Neuronal stem cell (in vitro differentiated cells): ENCODE data around the gene FCN3. TPM values are rescaled to one million over a fixed set of nuclear protein-coding genes. Genes with fewer than 3 reads are reported as not detected.
A peak's percentile ranks its signal among the peaks of the same experiment; 100 is the strongest.

Experiments used
- DNase-seq: peaks from one replicate; pipeline ENCODE4 v3.0.0-alpha.2; 2013; ENCODE audit warnings: low spot score
- H2AFZ ChIP-seq: one replicate; pipeline ENCODE4 v1.6.1; 2013; ENCODE audit warnings: mild to moderate bottlenecking, low read length, inconsistent platforms
- H2AK5ac ChIP-seq: 2 replicates; pipeline ENCODE4 v1.6.1; 2013; ENCODE audit warnings: low read depth, mild to moderate bottlenecking, inconsistent platforms, low read length, moderate library complexity, mixed read lengths
- H2BK120ac ChIP-seq: 2 replicates; pipeline ENCODE4 v1.6.1; 2013; ENCODE audit warnings: low read depth, mild to moderate bottlenecking, inconsistent platforms, low read length, moderate library complexity, mixed read lengths
- H2BK12ac ChIP-seq: one replicate; pipeline ENCODE4 v1.6.1; 2013; ENCODE audit warnings: low read length, inconsistent platforms
- H2BK15ac ChIP-seq: 2 replicates; pipeline ENCODE4 v1.6.1; 2013; ENCODE audit warnings: mild to moderate bottlenecking, low read length, inconsistent platforms, mixed read lengths
- H2BK5ac ChIP-seq: one replicate; pipeline ENCODE4 v1.6.1; 2013; ENCODE audit warnings: inconsistent platforms, mild to moderate bottlenecking, low read length, moderate library complexity
- H3K14ac ChIP-seq: one replicate; pipeline ENCODE4 v1.6.1; 2013; ENCODE audit warnings: low read length, inconsistent platforms
- H3K18ac ChIP-seq: 2 replicates; pipeline ENCODE4 v1.6.1; 2013; ENCODE audit warnings: low read length, inconsistent platforms
- H3K23ac ChIP-seq: 2 replicates; pipeline ENCODE4 v1.6.1; 2013; ENCODE audit warnings: low read depth, mild to moderate bottlenecking, mixed read lengths, low read length, inconsistent platforms; ENCODE audit not compliant: poor library complexity
- H3K27ac ChIP-seq: replicated peaks from 3 replicates; pipeline ENCODE4 v1.5.1; 2013; ENCODE audit warnings: low read length, inconsistent platforms
- H3K27me3 ChIP-seq, 3 experiments: 2 replicates each; pipeline ENCODE4 v1.6.1; 2013; ENCODE audit warnings: low read length in 3 of 3, mild to moderate bottlenecking in 2 of 3, inconsistent platforms in 1 of 3, low read depth in 1 of 3, mixed read lengths in 1 of 3, moderate library complexity in 1 of 3; ENCODE audit not compliant: control insufficient read depth in 3 of 3, insufficient read depth in 3 of 3
- H3K36me3 ChIP-seq, 2 donors: replicated peaks in 1 of 2; 2 replicates each; pipeline ENCODE4 v1.6.1; 2013; ENCODE audit warnings: low read length in 2 of 2; ENCODE audit not compliant: control insufficient read depth in 2 of 2, insufficient read depth in 2 of 2
- H3K4ac ChIP-seq: 2 replicates; pipeline ENCODE4 v1.6.1; 2013; ENCODE audit warnings: inconsistent platforms, mild to moderate bottlenecking, low read length, moderate library complexity
- H3K4me1 ChIP-seq, 2 donors: 1 replicate in 1 of 2; 2 replicates in 1 of 2; pipeline ENCODE4 v1.6.1; 2013; ENCODE audit warnings: low read length in 2 of 2, low read depth in 1 of 2; ENCODE audit not compliant: control insufficient read depth in 2 of 2, insufficient read depth in 1 of 2
- H3K4me2 ChIP-seq: one replicate; pipeline ENCODE4 v1.6.1; 2013; ENCODE audit warnings: mild to moderate bottlenecking, low read length, inconsistent platforms; ENCODE audit not compliant: insufficient read depth, poor library complexity, severe bottlenecking
- H3K4me3 ChIP-seq, 2 donors: 2 replicates each; pipeline ENCODE4 v1.5.1; 2013; ENCODE audit warnings: low read length in 2 of 2, mild to moderate bottlenecking in 2 of 2, inconsistent platforms in 1 of 2, moderate library complexity in 1 of 2
- H3K79me1 ChIP-seq: one replicate; pipeline ENCODE4 v1.6.1; 2013; ENCODE audit warnings: low read depth, mild to moderate bottlenecking, inconsistent platforms, low read length, moderate library complexity
- H3K9ac ChIP-seq: one replicate; pipeline ENCODE4 v1.6.1; 2013; ENCODE audit warnings: mild to moderate bottlenecking, low read depth, low read length, inconsistent platforms; ENCODE audit not compliant: poor library complexity
- H3K9me3 ChIP-seq, 2 donors: replicated peaks in 1 of 2; 2 replicates each; pipeline versions ENCODE3 to v1.6.1; 2013; ENCODE audit warnings: low read length in 2 of 2, mild to moderate bottlenecking in 2 of 2, inconsistent platforms in 1 of 2, low read depth in 1 of 2, mixed read lengths in 1 of 2, moderate library complexity in 1 of 2; ENCODE audit not compliant: control insufficient read depth in 2 of 2, insufficient read depth in 1 of 2
- H4K8ac ChIP-seq: one replicate; pipeline ENCODE4 v1.6.1; 2013; ENCODE audit warnings: low read depth, mild to moderate bottlenecking, inconsistent platforms, low read length, moderate library complexity
- H4K91ac ChIP-seq: one replicate; pipeline ENCODE4 v1.6.1; 2013; ENCODE audit warnings: low read length, low read depth, mild to moderate bottlenecking, inconsistent platforms; ENCODE audit not compliant: poor library complexity
- WGBS, 2 donors: extraction: QIAGEN DNeasy Blood & Tissue Kit; methylation state at CpG; one replicate each; pipeline ENCODE4 v1.1.7; 2013; ENCODE audit warnings: missing lambda C conversion rate in 2 of 2, mixed read lengths in 1 of 2; ENCODE audit not compliant: insufficient read length in 2 of 2, insufficient replicate concordance in 1 of 2; ENCODE audit errors: extremely low coverage in 2 of 2; 5-methylcytosine and 5-hydroxymethylcytosine counted together
- small RNA-seq: library from polyadenylated mRNA; stranded (forward); fragments of <200 nt; extraction: miRNeasy Mini kit (QIAGEN cat#:217004); gene quantifications from one replicate; pipeline ENCODE3, GENCODE V24; 2013; ENCODE audit not compliant: insufficient read depth

FCN3 gene

DNA sequence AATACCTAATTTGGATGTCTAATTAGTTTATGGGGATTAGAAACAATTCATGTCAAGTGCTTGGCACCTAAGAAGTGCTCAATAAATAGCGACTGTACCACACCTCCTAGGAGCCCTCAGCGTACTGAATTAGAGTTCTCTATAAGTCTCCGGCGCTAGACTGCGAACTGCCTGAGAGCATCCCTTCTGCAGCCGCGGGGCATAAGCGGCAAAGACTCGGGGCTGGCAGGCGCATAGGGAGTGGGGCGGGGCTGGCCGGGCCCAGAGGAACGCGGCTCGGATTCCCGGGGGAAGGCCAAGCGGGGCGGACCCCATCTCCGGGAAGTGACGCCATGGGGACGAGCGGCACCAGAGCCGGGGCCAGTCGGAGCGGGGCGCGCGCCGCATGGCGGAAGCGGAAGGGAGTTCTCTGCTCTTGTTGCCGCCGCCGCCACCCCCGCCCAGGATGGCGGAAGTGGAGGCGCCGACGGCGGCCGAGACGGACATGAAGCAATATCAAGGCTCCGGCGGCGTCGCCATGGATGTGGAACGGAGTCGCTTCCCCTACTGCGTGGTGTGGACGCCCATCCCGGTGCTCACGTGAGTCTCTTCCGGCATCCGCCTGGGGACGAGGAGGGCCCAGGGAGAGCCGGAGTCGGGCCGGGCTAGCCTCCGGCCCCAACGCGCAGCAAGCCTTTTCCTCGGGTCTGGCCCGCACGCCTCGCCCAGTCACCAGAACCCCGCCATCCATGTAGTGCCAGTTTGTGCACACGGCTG, 52.6 kb downstream of the FCN3 start, which contains the start of gene TMEM222:
TMEM222 (plus strand) TSS at position 351 of the 756 bp plus-strand sequence; CDS start at position 386, 35 bp downstream.
- H2AK5ac ChIP-seq, result peak within 1 kb of the TSS; percentile 30
- H3K4ac ChIP-seq, result no peak within 1 kb of the TSS
- peak within 1 kb of the TSS; percentile 71 for H3K27ac ChIP-seq
- DNase-seq, result peak; percentile 94
- no peak within 1 kb of the TSS for H4K91ac ChIP-seq
- H2BK15ac ChIP-seq, result no peak within 1 kb of the TSS
- peak within 1 kb of the TSS; percentile 77 for H4K8ac ChIP-seq
- peaks cover 18 to 30% of the 10 kb centered on the region in 2 donors for H3K36me3 ChIP-seq
- H2BK12ac ChIP-seq, result no peak within 1 kb of the TSS
- H3K79me1 ChIP-seq, result peaks cover 7% of the 10 kb centered on the region
- H3K14ac ChIP-seq, result peak within 1 kb of the TSS; percentile 59
- H3K4me1 ChIP-seq, result peaks cover 6 to 12% of the 10 kb centered on the region in 2 donors
- H2AFZ ChIP-seq, result peak within 1 kb of the TSS; percentile 88
- peak within 1 kb of the TSS; percentile 97 for H3K9ac ChIP-seq
- no peak within 1 kb of the TSS for H2BK120ac ChIP-seq
- H3K4me2 ChIP-seq, result peak within 1 kb of the TSS; percentile 66
- H2BK5ac ChIP-seq, result peak within 1 kb of the TSS; percentile 93
- H3K9me3 ChIP-seq, result no peaks in the 10 kb centered on the region
- no peaks in the 10 kb centered on the region for H3K27me3 ChIP-seq
- peak within 1 kb of the TSS; percentile 91 to 94 for H3K4me3 ChIP-seq
- WGBS, 2 donors, result no CpG with 5 or more reads among the region's 67 CpGs
- peak within 1 kb of the TSS; percentile 87 for H3K23ac ChIP-seq
- peak within 1 kb of the TSS; percentile 94 for H3K18ac ChIP-seq

Small RNAs within 50 kb of the gene (small RNA-seq; reads per million reads assigned to genes)
- not detected for gene RNU6-48P
